Placental epithelial cell (primary cell): Measurements from ENCODE around the gene FKRP. TPM values are rescaled to one million over a fixed set of nuclear protein-coding genes. Genes with fewer than 3 reads are reported as not detected.

Experiments used
- small RNA-seq: library from RNA; depleted of rRNA; stranded (forward); fragments of <200 nt; gene quantifications from one replicate; pipeline ENCODE3, GENCODE V24; 2012
- total RNA-seq: library from RNA; depleted of rRNA; stranded (reverse); fragments of >200 nt; gene quantifications from 2 replicates; pipeline ENCODE4 v1.2.3, GENCODE V29; 2012

FKRP gene, protein sequence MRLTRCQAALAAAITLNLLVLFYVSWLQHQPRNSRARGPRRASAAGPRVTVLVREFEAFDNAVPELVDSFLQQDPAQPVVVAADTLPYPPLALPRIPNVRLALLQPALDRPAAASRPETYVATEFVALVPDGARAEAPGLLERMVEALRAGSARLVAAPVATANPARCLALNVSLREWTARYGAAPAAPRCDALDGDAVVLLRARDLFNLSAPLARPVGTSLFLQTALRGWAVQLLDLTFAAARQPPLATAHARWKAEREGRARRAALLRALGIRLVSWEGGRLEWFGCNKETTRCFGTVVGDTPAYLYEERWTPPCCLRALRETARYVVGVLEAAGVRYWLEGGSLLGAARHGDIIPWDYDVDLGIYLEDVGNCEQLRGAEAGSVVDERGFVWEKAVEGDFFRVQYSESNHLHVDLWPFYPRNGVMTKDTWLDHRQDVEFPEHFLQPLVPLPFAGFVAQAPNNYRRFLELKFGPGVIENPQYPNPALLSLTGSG
- total RNA-seq, result 24.3 and 27.2 TPM in 2 replicates

DNA sequence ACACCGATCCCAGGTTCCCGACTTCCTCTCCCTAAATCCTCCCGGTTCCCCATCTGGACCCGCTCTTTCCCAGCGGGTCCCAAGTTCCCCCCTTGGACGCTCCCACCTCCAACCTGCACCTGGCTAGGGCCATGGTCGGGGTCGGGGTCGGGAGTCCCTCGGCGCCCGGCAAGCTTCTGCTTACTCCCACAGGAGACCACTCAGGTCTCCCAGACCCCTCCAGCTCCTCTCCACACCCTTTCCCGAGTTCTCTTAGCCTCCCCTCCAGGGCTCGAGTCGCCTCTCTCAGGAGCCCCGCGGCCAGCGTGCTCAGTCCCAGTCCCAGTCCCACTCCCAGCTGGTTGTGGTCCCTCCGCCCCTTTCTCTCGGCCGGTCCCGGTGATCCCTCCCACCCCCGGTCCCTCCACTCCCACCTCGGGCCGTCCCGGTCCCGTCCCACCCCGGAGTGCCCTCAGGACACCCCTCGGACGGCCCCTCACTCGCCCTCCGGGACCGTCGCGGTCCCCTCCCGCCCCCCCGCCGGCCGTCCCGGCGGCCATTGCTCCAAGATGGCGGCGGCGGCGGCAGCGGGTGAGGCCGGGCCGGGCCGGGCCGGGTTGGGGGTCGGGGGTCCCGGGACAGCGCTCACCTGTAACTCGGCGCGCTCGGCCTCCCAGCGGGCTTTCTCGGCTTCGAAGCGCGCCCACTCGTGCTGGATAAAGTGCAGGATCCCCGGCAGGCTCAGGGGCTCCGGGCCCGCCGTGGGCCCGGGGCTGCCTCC lies at the start of gene FKRP:
TSS of gene FKRP (plus strand) at position 537 of the 760 bp plus-strand sequence. CDS start 9,394 bp downstream, outside the sequence.

GRCh38 chr19:46717034-46717715 lies 28.7 kb upstream of the FKRP start, which contains the start of gene PRKD2:
PRKD2 (minus strand) TSS chr19:46717114; CDS start chr19:46716370, 744 bp downstream.

DNA sequence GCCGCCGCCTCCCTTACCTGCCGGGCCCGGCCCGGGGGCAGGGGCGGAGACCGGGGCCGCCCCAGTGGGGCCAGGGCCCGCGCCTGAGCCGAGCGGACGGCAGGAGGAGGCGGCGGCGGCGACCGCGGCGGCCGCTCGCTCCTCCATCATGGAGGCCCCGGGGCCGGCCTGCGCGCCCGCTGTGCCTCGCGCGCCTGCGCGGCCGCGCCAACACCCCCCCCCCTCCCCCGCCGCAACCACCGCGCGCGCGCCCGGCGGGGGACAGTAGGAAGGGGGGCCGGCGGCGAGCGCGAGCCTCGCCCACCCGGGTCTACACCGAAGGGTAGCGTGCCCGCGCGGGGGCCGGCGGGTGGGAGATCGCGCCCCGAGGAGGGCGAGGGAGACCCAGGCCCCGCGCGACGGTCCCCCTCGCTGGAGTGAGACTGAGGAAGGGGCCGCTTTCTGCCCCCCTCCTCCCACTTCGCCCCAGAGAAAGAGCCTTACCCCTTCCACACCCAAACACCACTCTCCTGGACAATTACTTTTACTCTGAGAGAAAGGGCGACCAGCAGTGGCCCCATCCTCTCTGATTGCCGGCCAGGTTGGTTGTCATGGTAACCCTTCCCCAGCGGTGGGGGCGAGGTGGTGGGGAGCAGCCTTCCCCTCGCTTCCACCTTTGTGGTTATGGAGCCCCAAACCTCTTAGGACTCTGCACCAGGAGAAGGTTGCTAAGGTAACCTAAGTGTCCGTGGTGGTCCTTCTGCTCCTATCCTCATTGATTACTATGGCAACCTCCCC lies 612 bp downstream of the FKRP start, which contains the start of gene STRN4:
TSS of gene STRN4 (minus strand) at position 170 of the 777 bp plus-strand sequence. CDS start at position 150, 20 bp downstream.

GRCh38 chr19:46788262-46788967 lies 42.6 kb downstream of the FKRP start, which contains the start of gene SLC1A5:
SLC1A5 (minus strand) TSS chr19:46788594; CDS start chr19:46787965, 629 bp downstream.

Small RNA genes lying within 50 kb of the gene (small RNA-seq; reads per million reads assigned to genes)
- gene MIR320E (not detected), gene RF00019 (not detected)

Other genes with a start within 250 kb of the FKRP start
- gene CALM3, start 144.7 kb upstream of the FKRP start, total RNA-seq, result 112 and 130 TPM in 2 replicates
- 0.22 TPM in 1 of 2 replicates, not detected in the other for gene PTGIR, start 121.0 kb upstream of the FKRP start, total RNA-seq
- not detected in 2 replicates for gene GNG8, start 109.9 kb upstream of the FKRP start, total RNA-seq
- 0.39 TPM in 1 of 2 replicates, not detected in the other for gene DACT3, start 84.9 kb upstream of the FKRP start, total RNA-seq
- gene PRKD2, start 28.9 kb upstream of the FKRP start, total RNA-seq, result 20.4 and 21.1 TPM in 2 replicates
- 65.6 and 71.7 TPM in 2 replicates for gene STRN4, start 393 bp downstream of the FKRP start, total RNA-seq
- 148 and 369 TPM in 2 replicates for gene SLC1A5, start 42.5 kb downstream of the FKRP start, total RNA-seq
- gene AP2S1, start 104.8 kb downstream of the FKRP start, total RNA-seq, result 311 and 326 TPM in 2 replicates
- 58.1 and 60.7 TPM in 2 replicates for gene ARHGAP35, start 114.9 kb downstream of the FKRP start, total RNA-seq